Measurements from ENCODE around the gene TSPAN11.
A peak's percentile ranks its signal among the peaks of the same experiment; 100 is the strongest.

The TSPAN11 gene, protein sequence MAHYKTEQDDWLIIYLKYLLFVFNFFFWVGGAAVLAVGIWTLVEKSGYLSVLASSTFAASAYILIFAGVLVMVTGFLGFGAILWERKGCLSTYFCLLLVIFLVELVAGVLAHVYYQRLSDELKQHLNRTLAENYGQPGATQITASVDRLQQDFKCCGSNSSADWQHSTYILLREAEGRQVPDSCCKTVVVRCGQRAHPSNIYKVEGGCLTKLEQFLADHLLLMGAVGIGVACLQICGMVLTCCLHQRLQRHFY

DNA sequence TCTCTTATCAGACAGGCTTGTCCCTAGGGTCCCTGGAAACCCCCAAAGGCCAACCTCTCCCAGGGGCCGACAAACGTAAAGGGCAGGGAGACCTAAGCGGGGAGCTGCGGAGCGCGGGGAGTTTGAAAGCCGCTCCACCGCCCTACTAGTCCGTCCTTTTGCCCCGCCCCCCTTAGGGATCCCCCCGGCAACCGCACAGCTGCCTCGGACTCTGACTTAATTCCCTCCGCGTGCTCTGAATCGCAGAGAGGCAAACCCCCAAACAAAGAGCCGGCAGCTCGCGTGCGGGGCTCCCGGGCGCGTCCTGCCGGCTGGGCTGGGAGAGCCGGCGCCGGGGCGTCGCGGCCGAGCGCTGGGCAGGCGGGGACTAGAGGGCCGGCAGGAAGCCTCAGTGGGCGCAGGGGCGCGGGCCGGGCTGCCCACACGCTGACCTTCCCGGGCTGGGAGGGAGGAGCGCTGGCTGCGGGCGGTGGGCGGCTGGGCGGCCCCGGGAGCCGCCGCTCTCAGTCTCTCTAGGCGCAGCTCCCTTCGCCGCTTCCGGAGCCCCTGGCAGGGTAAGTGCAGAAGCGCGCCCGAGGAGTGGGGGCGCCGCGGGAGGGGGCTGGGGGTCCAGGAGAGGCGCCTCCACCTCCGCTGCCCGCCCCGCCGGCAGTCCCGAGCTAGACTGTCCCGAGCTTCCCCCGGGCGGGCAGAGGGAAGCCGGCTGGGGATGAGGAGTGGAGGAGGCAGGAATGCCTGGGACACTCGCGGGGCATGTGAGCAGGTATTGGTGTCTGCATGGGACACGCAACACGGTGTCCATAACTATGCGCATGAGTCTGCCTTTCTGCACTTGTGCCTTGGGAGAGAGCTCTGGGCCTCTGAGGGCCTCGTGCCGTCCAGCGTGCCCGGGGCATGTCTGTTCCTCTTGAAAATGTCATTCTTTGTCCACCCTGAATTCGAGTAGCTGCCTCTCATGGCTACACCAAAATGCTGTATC, at the start of gene TSPAN11:
TSPAN11 (plus strand) TSS at position 506 of the 979 bp plus-strand sequence. CDS start 27,244 bp downstream, outside the sequence.
- Histone ChIP-seq H3K4me3 (ENCODE audit: low read length in 2 of 2) (peak within 1 kb of the TSS in 1 of 2 donors; percentile 50), H3K27ac (ENCODE audit: low read depth in 2 of 2, low read length in 2 of 2) (peak within 1 kb of the TSS in 1 of 2 donors; percentile 32), H3K36me3 (ENCODE audit: control insufficient read depth in 2 of 2, insufficient read depth in 2 of 2, low read length in 2 of 2) (no peaks in the 10 kb centered on the region), H3K9ac (ENCODE audit: low read depth in 1 of 2, low read length in 2 of 2) (no peak within 1 kb of the TSS), H3K4me1 (ENCODE audit: control insufficient read depth in 2 of 2, insufficient read depth in 2 of 2, low read length in 2 of 2) (no peaks in the 10 kb centered on the region), H3K27me3 (ENCODE audit: control insufficient read depth in 2 of 2, insufficient read depth in 2 of 2, low read length in 2 of 2) (peaks cover 15 to 21% of the 10 kb centered on the region in 2 donors), H3K9me3 (ENCODE audit: control insufficient read depth in 2 of 2, low read length in 2 of 2) (no peaks in the 10 kb centered on the region)

- H3K36me3 ChIP-seq (ENCODE audit: control insufficient read depth in 2 of 2, insufficient read depth in 2 of 2, low read length in 2 of 2): no peaks in the 10 kb centered on the region
- no peak overlapping the region for H3K27ac ChIP-seq (ENCODE audit: low read depth in 2 of 2, low read length in 2 of 2)
- no peak overlapping the region for H3K9ac ChIP-seq (ENCODE audit: low read depth in 1 of 2, low read length in 2 of 2)
- H3K4me3 ChIP-seq (ENCODE audit: low read length in 2 of 2): no peak overlapping the region
- no peaks in the 10 kb centered on the region for H3K27me3 ChIP-seq (ENCODE audit: control insufficient read depth in 2 of 2, insufficient read depth in 2 of 2, low read length in 2 of 2)
- no peaks in the 10 kb centered on the region for H3K9me3 ChIP-seq (ENCODE audit: control insufficient read depth in 2 of 2, low read length in 2 of 2)
- no peaks in the 10 kb centered on the region for H3K4me1 ChIP-seq (ENCODE audit: control insufficient read depth in 2 of 2, insufficient read depth in 2 of 2, low read length in 2 of 2)
Observed at GRCh38 chr12:30877105-30877875, 49.3 kb upstream of the TSPAN11 start.

DNA sequence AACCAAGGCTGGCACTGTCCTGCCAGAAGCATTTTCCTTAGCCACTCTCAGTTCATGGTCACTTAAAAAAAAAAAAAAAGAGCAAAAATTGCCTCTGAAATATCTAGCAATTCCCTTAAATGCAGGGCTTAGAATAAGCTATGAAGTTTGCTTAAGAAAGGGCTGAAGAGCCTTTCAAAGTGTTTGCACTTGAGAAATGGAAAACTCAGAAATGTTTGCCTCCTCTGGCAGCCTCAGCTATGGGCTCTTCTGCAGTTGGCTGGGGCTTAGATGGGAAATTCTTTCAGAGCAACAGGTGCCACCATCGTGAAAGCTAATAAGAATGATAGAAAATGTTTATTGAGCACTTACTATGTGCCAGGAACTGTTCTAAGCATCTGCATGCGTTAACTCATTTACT, 48.5 kb upstream of the TSPAN11 start:
- H3K9me3 ChIP-seq (ENCODE audit: control insufficient read depth in 2 of 2, low read length in 2 of 2): no peaks in the 10 kb centered on the region
- H3K27me3 ChIP-seq (ENCODE audit: control insufficient read depth in 2 of 2, insufficient read depth in 2 of 2, low read length in 2 of 2): no peaks in the 10 kb centered on the region
- H3K4me3 ChIP-seq (ENCODE audit: low read length in 2 of 2): no peak overlapping the region
- no peaks in the 10 kb centered on the region for H3K36me3 ChIP-seq (ENCODE audit: control insufficient read depth in 2 of 2, insufficient read depth in 2 of 2, low read length in 2 of 2)
- H3K4me1 ChIP-seq (ENCODE audit: control insufficient read depth in 2 of 2, insufficient read depth in 2 of 2, low read length in 2 of 2): no peaks in the 10 kb centered on the region
- H3K27ac ChIP-seq (ENCODE audit: low read depth in 2 of 2, low read length in 2 of 2): no peak overlapping the region
- H3K9ac ChIP-seq (ENCODE audit: low read depth in 1 of 2, low read length in 2 of 2): no peak overlapping the region

DNA sequence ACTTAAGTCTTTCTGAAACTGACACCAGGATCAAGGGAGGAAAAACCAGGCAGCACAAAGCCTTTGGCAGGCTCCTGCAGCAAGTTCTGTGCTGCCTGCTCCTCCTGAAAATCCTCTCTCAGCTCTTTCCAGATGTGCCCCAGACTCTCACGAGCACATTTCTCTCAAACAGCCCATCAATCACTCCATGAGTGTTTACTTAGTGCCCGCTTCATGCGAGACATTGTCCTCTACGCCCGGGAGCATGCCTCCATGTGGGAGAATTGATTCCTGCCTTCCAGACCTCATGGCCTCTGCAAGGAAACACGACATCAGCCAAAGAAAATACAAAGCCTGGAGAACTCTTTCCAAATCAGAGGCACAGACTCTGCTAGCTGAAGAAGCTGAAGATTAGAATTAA, 46.5 kb upstream of the TSPAN11 start:
- H3K36me3 ChIP-seq (ENCODE audit: control insufficient read depth in 2 of 2, insufficient read depth in 2 of 2, low read length in 2 of 2): no peaks in the 10 kb centered on the region
- H3K9ac ChIP-seq (ENCODE audit: low read depth in 1 of 2, low read length in 2 of 2): no peak overlapping the region
- H3K27me3 ChIP-seq (ENCODE audit: control insufficient read depth in 2 of 2, insufficient read depth in 2 of 2, low read length in 2 of 2): no peaks in the 10 kb centered on the region
- no peak overlapping the region for H3K27ac ChIP-seq (ENCODE audit: low read depth in 2 of 2, low read length in 2 of 2)
- no peaks in the 10 kb centered on the region for H3K4me1 ChIP-seq (ENCODE audit: control insufficient read depth in 2 of 2, insufficient read depth in 2 of 2, low read length in 2 of 2)
- no peak overlapping the region for H3K4me3 ChIP-seq (ENCODE audit: low read length in 2 of 2)
- H3K9me3 ChIP-seq (ENCODE audit: control insufficient read depth in 2 of 2, low read length in 2 of 2): no peaks in the 10 kb centered on the region

DNA sequence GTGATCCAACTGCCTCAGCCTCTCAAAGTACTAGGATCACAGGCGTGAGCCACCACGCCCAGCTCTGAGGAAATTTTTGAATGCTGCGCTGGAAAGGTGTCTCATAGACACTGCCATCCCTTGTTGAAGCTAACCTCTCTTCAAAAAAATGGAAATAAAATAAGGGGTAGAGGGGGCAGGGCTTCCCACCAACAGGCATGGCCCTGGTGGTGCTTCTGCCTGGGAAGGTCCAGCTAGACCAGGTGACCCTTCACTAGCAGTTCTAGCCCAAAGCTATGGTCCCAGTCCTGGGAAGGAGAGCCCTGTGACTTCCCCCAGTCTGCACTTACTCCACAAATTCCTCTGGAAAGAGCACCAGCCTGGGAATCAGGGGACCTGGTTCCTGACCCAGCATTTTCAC, 45.7 kb upstream of the TSPAN11 start:
- Histone ChIP-seq H3K9ac (ENCODE audit: low read depth in 1 of 2, low read length in 2 of 2) (no peak overlapping the region), H3K27ac (ENCODE audit: low read depth in 2 of 2, low read length in 2 of 2) (no peak overlapping the region), H3K9me3 (ENCODE audit: control insufficient read depth in 2 of 2, low read length in 2 of 2) (no peaks in the 10 kb centered on the region), H3K4me1 (ENCODE audit: control insufficient read depth in 2 of 2, insufficient read depth in 2 of 2, low read length in 2 of 2) (no peaks in the 10 kb centered on the region), H3K36me3 (ENCODE audit: control insufficient read depth in 2 of 2, insufficient read depth in 2 of 2, low read length in 2 of 2) (no peaks in the 10 kb centered on the region), H3K27me3 (ENCODE audit: control insufficient read depth in 2 of 2, insufficient read depth in 2 of 2, low read length in 2 of 2) (no peaks in the 10 kb centered on the region), H3K4me3 (ENCODE audit: low read length in 2 of 2) (no peak overlapping the region)

GRCh38 chr12:30882706-30883105, 43.8 kb upstream of the TSPAN11 start:
- Histone ChIP-seq H3K9ac (ENCODE audit: low read depth in 1 of 2, low read length in 2 of 2) (no peak overlapping the region), H3K36me3 (ENCODE audit: control insufficient read depth in 2 of 2, insufficient read depth in 2 of 2, low read length in 2 of 2) (no peaks in the 10 kb centered on the region), H3K27me3 (ENCODE audit: control insufficient read depth in 2 of 2, insufficient read depth in 2 of 2, low read length in 2 of 2) (no peaks in the 10 kb centered on the region), H3K27ac (ENCODE audit: low read depth in 2 of 2, low read length in 2 of 2) (no peak overlapping the region), H3K4me1 (ENCODE audit: control insufficient read depth in 2 of 2, insufficient read depth in 2 of 2, low read length in 2 of 2) (no peaks in the 10 kb centered on the region), H3K9me3 (ENCODE audit: control insufficient read depth in 2 of 2, low read length in 2 of 2) (no peaks in the 10 kb centered on the region), H3K4me3 (ENCODE audit: low read length in 2 of 2) (no peak overlapping the region)

DNA sequence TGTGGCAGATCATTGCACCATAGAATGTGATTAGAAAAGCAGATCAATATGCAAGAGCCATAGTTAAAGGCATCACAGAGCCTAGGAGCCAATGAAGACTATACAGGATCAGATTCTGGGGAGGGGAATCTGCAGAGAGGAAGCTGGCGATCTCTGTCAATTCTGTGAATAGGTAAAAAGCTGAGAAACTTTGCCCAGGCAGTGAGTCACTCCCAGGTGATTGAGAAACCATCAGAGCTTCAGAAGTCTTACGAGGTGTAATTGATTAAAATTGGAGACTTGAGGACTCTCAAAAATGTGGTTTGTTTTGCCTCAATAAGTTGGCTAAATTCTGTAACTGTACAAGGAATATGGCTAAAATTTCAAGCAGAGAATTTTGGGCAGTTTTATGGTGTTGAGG, 41.7 kb upstream of the TSPAN11 start:
- Histone ChIP-seq H3K27ac (ENCODE audit: low read depth in 2 of 2, low read length in 2 of 2) (no peak overlapping the region), H3K4me1 (ENCODE audit: control insufficient read depth in 2 of 2, insufficient read depth in 2 of 2, low read length in 2 of 2) (no peaks in the 10 kb centered on the region), H3K27me3 (ENCODE audit: control insufficient read depth in 2 of 2, insufficient read depth in 2 of 2, low read length in 2 of 2) (no peaks in the 10 kb centered on the region), H3K9ac (ENCODE audit: low read depth in 1 of 2, low read length in 2 of 2) (no peak overlapping the region), H3K4me3 (ENCODE audit: low read length in 2 of 2) (no peak overlapping the region), H3K36me3 (ENCODE audit: control insufficient read depth in 2 of 2, insufficient read depth in 2 of 2, low read length in 2 of 2) (no peaks in the 10 kb centered on the region), H3K9me3 (ENCODE audit: control insufficient read depth in 2 of 2, low read length in 2 of 2) (no peaks in the 10 kb centered on the region)

DNA sequence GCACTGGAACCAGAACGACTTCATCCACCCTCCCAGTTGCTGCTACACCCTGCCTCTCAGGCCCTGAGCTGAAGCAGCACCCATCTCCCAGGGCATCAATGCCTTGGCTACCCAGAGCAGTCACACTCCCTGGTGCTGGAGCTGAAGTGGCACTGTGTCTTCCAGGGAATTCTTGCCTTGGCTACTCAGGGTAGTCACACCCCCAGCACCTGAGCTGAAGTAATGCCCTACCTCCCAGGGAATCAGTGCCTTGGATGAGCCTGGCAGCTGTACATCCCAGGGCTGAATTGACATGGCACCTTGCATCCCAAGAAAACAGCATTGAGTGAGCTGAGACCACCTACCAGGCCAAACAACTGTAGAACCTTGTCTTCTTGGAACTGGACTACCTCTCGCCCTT, 41.2 kb upstream of the TSPAN11 start:
- H3K9me3 ChIP-seq (ENCODE audit: control insufficient read depth in 2 of 2, low read length in 2 of 2): no peaks in the 10 kb centered on the region
- no peaks in the 10 kb centered on the region for H3K36me3 ChIP-seq (ENCODE audit: control insufficient read depth in 2 of 2, insufficient read depth in 2 of 2, low read length in 2 of 2)
- H3K27ac ChIP-seq (ENCODE audit: low read depth in 2 of 2, low read length in 2 of 2): no peak overlapping the region
- no peak overlapping the region for H3K9ac ChIP-seq (ENCODE audit: low read depth in 1 of 2, low read length in 2 of 2)
- no peaks in the 10 kb centered on the region for H3K27me3 ChIP-seq (ENCODE audit: control insufficient read depth in 2 of 2, insufficient read depth in 2 of 2, low read length in 2 of 2)
- H3K4me1 ChIP-seq (ENCODE audit: control insufficient read depth in 2 of 2, insufficient read depth in 2 of 2, low read length in 2 of 2): no peaks in the 10 kb centered on the region
- H3K4me3 ChIP-seq (ENCODE audit: low read length in 2 of 2): no peak overlapping the region

DNA sequence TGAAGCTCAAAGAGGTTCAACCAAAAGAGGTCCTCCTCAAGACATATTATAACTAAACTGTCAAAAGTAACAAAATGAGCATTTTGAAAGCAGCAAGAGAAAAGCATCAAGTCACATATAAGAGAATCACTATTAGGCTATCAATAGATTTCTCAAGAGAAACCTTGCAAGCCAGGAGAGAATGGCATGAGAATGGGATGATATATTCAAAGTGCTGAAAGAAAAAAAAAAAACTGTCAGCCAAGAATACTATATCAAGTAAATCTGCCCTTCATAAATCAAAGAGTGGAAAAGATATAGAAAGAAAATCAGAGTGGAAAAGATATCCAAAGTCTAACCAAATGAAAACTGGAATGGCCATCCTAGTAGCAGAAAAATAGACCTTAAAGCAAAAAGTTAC, 39.3 kb upstream of the TSPAN11 start:
- Histone ChIP-seq H3K9me3 (ENCODE audit: control insufficient read depth in 2 of 2, low read length in 2 of 2) (no peaks in the 10 kb centered on the region), H3K4me1 (ENCODE audit: control insufficient read depth in 2 of 2, insufficient read depth in 2 of 2, low read length in 2 of 2) (no peaks in the 10 kb centered on the region), H3K4me3 (ENCODE audit: low read length in 2 of 2) (no peak overlapping the region), H3K27ac (ENCODE audit: low read depth in 2 of 2, low read length in 2 of 2) (no peak overlapping the region), H3K36me3 (ENCODE audit: control insufficient read depth in 2 of 2, insufficient read depth in 2 of 2, low read length in 2 of 2) (no peaks in the 10 kb centered on the region), H3K27me3 (ENCODE audit: control insufficient read depth in 2 of 2, insufficient read depth in 2 of 2, low read length in 2 of 2) (no peaks in the 10 kb centered on the region), H3K9ac (ENCODE audit: low read depth in 1 of 2, low read length in 2 of 2) (no peak overlapping the region)

- no peaks in the 10 kb centered on the region for H3K9me3 ChIP-seq (ENCODE audit: control insufficient read depth in 2 of 2, low read length in 2 of 2)
- no peaks in the 10 kb centered on the region for H3K27me3 ChIP-seq (ENCODE audit: control insufficient read depth in 2 of 2, insufficient read depth in 2 of 2, low read length in 2 of 2)
- no peak overlapping the region for H3K4me3 ChIP-seq (ENCODE audit: low read length in 2 of 2)
- H3K36me3 ChIP-seq (ENCODE audit: control insufficient read depth in 2 of 2, insufficient read depth in 2 of 2, low read length in 2 of 2): no peaks in the 10 kb centered on the region
- H3K4me1 ChIP-seq (ENCODE audit: control insufficient read depth in 2 of 2, insufficient read depth in 2 of 2, low read length in 2 of 2): no peaks in the 10 kb centered on the region
- H3K27ac ChIP-seq (ENCODE audit: low read depth in 2 of 2, low read length in 2 of 2): no peak overlapping the region
- H3K9ac ChIP-seq (ENCODE audit: low read depth in 1 of 2, low read length in 2 of 2): no peak overlapping the region
Observed at GRCh38 chr12:30888241-30888640, 38.3 kb upstream of the TSPAN11 start.
